ENCODE measurements around the gene SLC24A3.

SLC24A3 gene

GRCh38 chr20:19601126-19601810 is 388.8 kb downstream of the SLC24A3 start:
- no peak for DNase-seq (ENCODE audit: low read depth)
- no peak overlapping the region for H3K4me3 ChIP-seq (ENCODE audit: low read depth, low read length)
- no peak for TF ChIP-seq MAX (IDR thresholded peaks at IDR 0.05; ENCODE audit: low read depth, low read length)
- no peak for TF ChIP-seq POLR2A (IDR thresholded peaks at IDR 0.05; ENCODE audit: extremely low read depth, insufficient read length)
- no peak for TF ChIP-seq CTCF (IDR thresholded peaks at IDR 0.05; ENCODE audit: low read depth, low read length)
- no peak for TF ChIP-seq MYC (IDR thresholded peaks at IDR 0.05; ENCODE audit: low read depth, low read length)

GRCh38 chr20:19602675-19603375 is 390.4 kb downstream of the SLC24A3 start:
- H3K4me3 ChIP-seq (ENCODE audit: low read depth, low read length): no peak overlapping the region
- TF ChIP-seq CTCF (IDR thresholded peaks at IDR 0.05; ENCODE audit: low read depth, low read length) (no peak), POLR2A (IDR thresholded peaks at IDR 0.05; ENCODE audit: extremely low read depth, insufficient read length) (no peak), MYC (IDR thresholded peaks at IDR 0.05; ENCODE audit: low read depth, low read length) (no peak), MAX (IDR thresholded peaks at IDR 0.05; ENCODE audit: low read depth, low read length) (no peak)
- no peak for DNase-seq (ENCODE audit: low read depth)

GRCh38 chr20:19603376-19603750 is 390.9 kb downstream of the SLC24A3 start:
- TF ChIP-seq MAX (IDR thresholded peaks at IDR 0.05; ENCODE audit: low read depth, low read length) (no peak), CTCF (IDR thresholded peaks at IDR 0.05; ENCODE audit: low read depth, low read length) (no peak), MYC (IDR thresholded peaks at IDR 0.05; ENCODE audit: low read depth, low read length) (no peak), POLR2A (IDR thresholded peaks at IDR 0.05; ENCODE audit: extremely low read depth, insufficient read length) (no peak)
- DNase-seq (ENCODE audit: low read depth): no peak
- H3K4me3 ChIP-seq (ENCODE audit: low read depth, low read length): no peak overlapping the region

GRCh38 chr20:19605786-19606485 is 393.5 kb downstream of the SLC24A3 start:
- TF ChIP-seq MYC (IDR thresholded peaks at IDR 0.05; ENCODE audit: low read depth, low read length): no peak
- no peak for TF ChIP-seq MAX (IDR thresholded peaks at IDR 0.05; ENCODE audit: low read depth, low read length)
- TF ChIP-seq CTCF (IDR thresholded peaks at IDR 0.05; ENCODE audit: low read depth, low read length): no peak
- no peak for TF ChIP-seq POLR2A (IDR thresholded peaks at IDR 0.05; ENCODE audit: extremely low read depth, insufficient read length)
- no peak overlapping the region for H3K4me3 ChIP-seq (ENCODE audit: low read depth, low read length)
- no peak for DNase-seq (ENCODE audit: low read depth)

- TF ChIP-seq MAX (IDR thresholded peaks at IDR 0.05; ENCODE audit: low read depth, low read length) (no peak), CTCF (IDR thresholded peaks at IDR 0.05; ENCODE audit: low read depth, low read length) (no peak), MYC (IDR thresholded peaks at IDR 0.05; ENCODE audit: low read depth, low read length) (no peak), POLR2A (IDR thresholded peaks at IDR 0.05; ENCODE audit: extremely low read depth, insufficient read length) (no peak)
- no peak overlapping the region for H3K4me3 ChIP-seq (ENCODE audit: low read depth, low read length)
- no peak for DNase-seq (ENCODE audit: low read depth)
Measured at GRCh38 chr20:19609642-19610223, 397.3 kb downstream of the SLC24A3 start.

Measured in NB4 (cell line).